HEK293 (cell line): ENCODE data around the gene WWOX.

Experiments used
- FEZF1 ChIP-seq: fragments of 450-650 bp; formaldehyde crosslinking; IDR thresholded peaks from 2 replicates; pipeline ENCODE4 v1.5.1; 2016; ENCODE audit warnings: missing biosample characterization, missing genetic modification characterization
- GLI4 ChIP-seq: fragments of 450-650 bp; formaldehyde crosslinking; IDR thresholded peaks from 2 replicates; pipeline ENCODE4 v1.5.1; 2016; ENCODE audit warnings: missing biosample characterization, missing genetic modification characterization
- HOXA7 ChIP-seq: sonication (generic); formaldehyde crosslinking; IDR thresholded peaks from 2 replicates; pipeline ENCODE4 v1.8.1; 2022; ENCODE audit warnings: missing genetic modification reagents, borderline replicate concordance
- HOXC10 ChIP-seq: sonication (generic); formaldehyde crosslinking; IDR thresholded peaks from 2 replicates; pipeline ENCODE4 v1.8.1; 2023; ENCODE audit warnings: mild to moderate bottlenecking, missing genetic modification reagents
- KLF1 ChIP-seq: fragments of 450-650 bp; formaldehyde crosslinking; IDR thresholded peaks from 2 replicates; pipeline ENCODE4 v1.5.1; 2016; ENCODE audit warnings: missing biosample characterization, missing genetic modification characterization
- KLF16 ChIP-seq: fragments of 450-650 bp; formaldehyde crosslinking; IDR thresholded peaks from 2 replicates; pipeline ENCODE4 v1.5.1; 2017; ENCODE audit warnings: missing biosample characterization, missing genetic modification characterization
- KLF8 ChIP-seq: fragments of 450-650 bp; formaldehyde crosslinking; IDR thresholded peaks from 2 replicates; pipeline ENCODE4 v1.5.1; 2016; ENCODE audit warnings: missing biosample characterization, missing genetic modification characterization
- OVOL3 ChIP-seq: fragments of 450-650 bp; formaldehyde crosslinking; IDR thresholded peaks from 2 replicates; pipeline ENCODE4 v1.5.1; 2016; ENCODE audit warnings: missing biosample characterization, missing genetic modification characterization
- REPIN1 ChIP-seq: fragments of 450-650 bp; formaldehyde crosslinking; IDR thresholded peaks from 2 replicates; pipeline ENCODE4 v1.5.1; 2017; ENCODE audit warnings: missing biosample characterization, missing genetic modification characterization, low read depth
- SCRT2 ChIP-seq: fragments of 450-650 bp; formaldehyde crosslinking; IDR thresholded peaks from 2 replicates; pipeline ENCODE4 v1.5.1; 2016; ENCODE audit warnings: missing biosample characterization, missing genetic modification characterization
- YY2 ChIP-seq: fragments of 450-650 bp; formaldehyde crosslinking; IDR thresholded peaks from 2 replicates; pipeline ENCODE4 v1.5.1; 2016; ENCODE audit warnings: missing biosample characterization, missing genetic modification characterization
- ZBTB21 ChIP-seq: fragments of 450-650 bp; formaldehyde crosslinking; IDR thresholded peaks from 2 replicates; pipeline ENCODE4 v1.5.1; 2017; ENCODE audit warnings: missing biosample characterization, missing genetic modification characterization
- ZFP41 ChIP-seq: fragments of 450-650 bp; formaldehyde crosslinking; IDR thresholded peaks from 2 replicates; pipeline ENCODE4 v1.5.1; 2016; ENCODE audit warnings: missing biosample characterization, missing genetic modification characterization, borderline replicate concordance
- ZNF133 ChIP-seq: fragments of 450-650 bp; formaldehyde crosslinking; IDR thresholded peaks from 2 replicates; pipeline ENCODE4 v1.5.1; 2016; ENCODE audit warnings: missing biosample characterization, missing genetic modification characterization
- ZNF146 ChIP-seq: fragments of 450-650 bp; formaldehyde crosslinking; IDR thresholded peaks from 2 replicates; pipeline ENCODE4 v1.5.1; 2016; ENCODE audit warnings: missing biosample characterization, missing genetic modification characterization
- ZNF335 ChIP-seq: fragments of 450-650 bp; formaldehyde crosslinking; conservative IDR thresholded peaks from 2 replicates; pipeline ENCODE4 v1.5.1; 2016; ENCODE audit warnings: missing biosample characterization, missing genetic modification characterization
- ZNF354C ChIP-seq: fragments of 450-650 bp; formaldehyde crosslinking; IDR thresholded peaks from 2 replicates; pipeline ENCODE4 v1.5.1; 2016; ENCODE audit warnings: missing biosample characterization, missing genetic modification characterization, low read depth, borderline replicate concordance
- ZNF366 ChIP-seq: fragments of 450-650 bp; formaldehyde crosslinking; conservative IDR thresholded peaks from 2 replicates; pipeline ENCODE4 v1.5.1; 2016; ENCODE audit warnings: missing biosample characterization, missing genetic modification characterization
- ZNF404 ChIP-seq: fragments of 450-650 bp; formaldehyde crosslinking; IDR thresholded peaks from 2 replicates; pipeline ENCODE4 v1.5.1; 2017; ENCODE audit warnings: missing biosample characterization, missing genetic modification characterization
- ZNF423 ChIP-seq: fragments of 450-650 bp; formaldehyde crosslinking; IDR thresholded peaks from 2 replicates; pipeline ENCODE4 v1.5.1; 2016; ENCODE audit warnings: missing biosample characterization, missing genetic modification characterization
- ZNF530 ChIP-seq: fragments of 450-650 bp; formaldehyde crosslinking; IDR thresholded peaks from 2 replicates; pipeline ENCODE4 v1.5.1; 2016; ENCODE audit warnings: low read depth, missing biosample characterization, missing genetic modification characterization
- ZNF560 ChIP-seq: fragments of 450-650 bp; formaldehyde crosslinking; IDR thresholded peaks from 2 replicates; pipeline ENCODE4 v1.5.1; 2017; ENCODE audit warnings: missing biosample characterization, missing genetic modification characterization, borderline replicate concordance
- ZNF623 ChIP-seq: fragments of 450-650 bp; formaldehyde crosslinking; IDR thresholded peaks from 2 replicates; pipeline ENCODE4 v1.5.1; 2016; ENCODE audit warnings: missing biosample characterization, missing genetic modification characterization
- ZNF629 ChIP-seq: fragments of 450-650 bp; formaldehyde crosslinking; IDR thresholded peaks from 2 replicates; pipeline ENCODE4 v1.5.1; 2017; ENCODE audit warnings: missing biosample characterization, missing genetic modification characterization
- ZNF670 ChIP-seq: fragments of 450-650 bp; formaldehyde crosslinking; IDR thresholded peaks from 2 replicates; pipeline ENCODE4 v1.5.1; 2016; ENCODE audit warnings: missing biosample characterization, missing genetic modification characterization, low read depth
- ZNF677 ChIP-seq: fragments of 450-650 bp; IDR thresholded peaks from 2 replicates; pipeline ENCODE4 v1.5.0; 2018; ENCODE audit warnings: missing biosample characterization, mild to moderate bottlenecking, missing genetic modification characterization, moderate library complexity
- ZNF768 ChIP-seq: fragments of 450-650 bp; formaldehyde crosslinking; IDR thresholded peaks from 2 replicates; pipeline ENCODE4 v1.5.1; 2018; ENCODE audit warnings: missing biosample characterization, mild to moderate bottlenecking, missing genetic modification characterization
- ZNF843 ChIP-seq: fragments of 450-650 bp; formaldehyde crosslinking; IDR thresholded peaks from 2 replicates; pipeline ENCODE4 v1.5.1; 2016; ENCODE audit warnings: missing biosample characterization, missing genetic modification characterization
- TF ChIP-seq, protein P1 (sequence below): fragments of 450-650 bp; formaldehyde crosslinking; IDR thresholded peaks from 2 replicates; pipeline ENCODE4 v1.5.1; 2016; ENCODE audit warnings: missing biosample characterization, missing genetic modification characterization
- TF ChIP-seq, protein P2 (sequence below): fragments of 450-650 bp; formaldehyde crosslinking; IDR thresholded peaks from 2 replicates; pipeline ENCODE4 v1.5.1; 2016; ENCODE audit warnings: missing biosample characterization, missing genetic modification characterization
- TF ChIP-seq, protein P3 (sequence below): fragments of 450-650 bp; formaldehyde crosslinking; IDR thresholded peaks from 2 replicates; pipeline ENCODE4 v1.5.1; 2017; ENCODE audit warnings: missing biosample characterization, mild to moderate bottlenecking, missing genetic modification characterization, moderate library complexity
- TF ChIP-seq, protein P4 (sequence below): sonication (generic); formaldehyde crosslinking; IDR thresholded peaks from 2 replicates; pipeline ENCODE4 v1.8.1; 2022; ENCODE audit warnings: mild to moderate bottlenecking, moderate library complexity, missing genetic modification reagents
- TF ChIP-seq, protein P5 (sequence below): fragments of 450-650 bp; formaldehyde crosslinking; IDR thresholded peaks from 2 replicates; pipeline ENCODE4 v1.5.1; 2016; ENCODE audit warnings: missing biosample characterization, missing genetic modification characterization, low read depth

WWOX gene

DNA sequence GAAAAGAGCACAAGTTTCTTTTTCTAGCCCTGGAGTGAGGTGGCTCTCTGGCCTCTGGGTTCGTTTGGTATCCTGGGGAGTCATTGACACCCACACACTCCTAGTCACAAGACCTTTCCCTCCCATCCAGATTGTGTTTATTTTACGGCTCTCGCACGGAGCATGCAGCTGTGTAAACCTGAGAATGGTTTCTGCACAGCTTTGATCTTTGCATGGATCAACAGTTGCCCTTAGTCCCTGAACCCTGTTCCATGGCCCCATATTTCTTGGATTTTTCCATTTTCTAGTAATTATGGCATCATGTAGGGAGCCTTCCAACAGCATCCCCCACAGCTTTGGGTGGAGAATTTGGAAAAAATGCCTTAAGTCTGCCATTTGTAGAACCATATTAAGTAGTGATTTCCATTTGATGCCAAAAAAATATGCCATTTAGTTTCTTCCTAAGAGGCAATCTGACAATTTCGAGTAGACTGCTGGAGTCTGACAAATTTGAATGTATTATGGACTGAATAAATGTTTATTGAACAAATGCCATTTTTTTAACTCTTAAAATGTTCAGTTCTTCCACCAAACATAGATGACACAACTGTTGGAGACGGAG is 197.7 kb downstream of the WWOX start (continued):
- TF ChIP-seq, protein P1, sequence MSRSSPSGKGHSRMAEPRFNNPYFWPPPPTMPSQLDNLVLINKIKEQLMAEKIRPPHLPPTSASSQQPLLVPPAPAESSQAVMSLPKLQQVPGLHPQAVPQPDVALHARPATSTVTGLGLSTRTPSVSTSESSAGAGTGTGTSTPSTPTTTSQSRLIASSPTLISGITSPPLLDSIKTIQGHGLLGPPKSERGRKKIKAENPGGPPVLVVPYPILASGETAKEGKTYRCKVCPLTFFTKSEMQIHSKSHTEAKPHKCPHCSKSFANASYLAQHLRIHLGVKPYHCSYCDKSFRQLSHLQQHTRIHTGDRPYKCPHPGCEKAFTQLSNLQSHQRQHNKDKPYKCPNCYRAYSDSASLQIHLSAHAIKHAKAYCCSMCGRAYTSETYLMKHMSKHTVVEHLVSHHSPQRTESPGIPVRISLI (tag by site-specific recombination) = no peak
- peak; percentile 50; the same call in 1 of the 2 replicates for TF ChIP-seq SCRT2 (tag by site-specific recombination)
- TF ChIP-seq, protein P2, sequence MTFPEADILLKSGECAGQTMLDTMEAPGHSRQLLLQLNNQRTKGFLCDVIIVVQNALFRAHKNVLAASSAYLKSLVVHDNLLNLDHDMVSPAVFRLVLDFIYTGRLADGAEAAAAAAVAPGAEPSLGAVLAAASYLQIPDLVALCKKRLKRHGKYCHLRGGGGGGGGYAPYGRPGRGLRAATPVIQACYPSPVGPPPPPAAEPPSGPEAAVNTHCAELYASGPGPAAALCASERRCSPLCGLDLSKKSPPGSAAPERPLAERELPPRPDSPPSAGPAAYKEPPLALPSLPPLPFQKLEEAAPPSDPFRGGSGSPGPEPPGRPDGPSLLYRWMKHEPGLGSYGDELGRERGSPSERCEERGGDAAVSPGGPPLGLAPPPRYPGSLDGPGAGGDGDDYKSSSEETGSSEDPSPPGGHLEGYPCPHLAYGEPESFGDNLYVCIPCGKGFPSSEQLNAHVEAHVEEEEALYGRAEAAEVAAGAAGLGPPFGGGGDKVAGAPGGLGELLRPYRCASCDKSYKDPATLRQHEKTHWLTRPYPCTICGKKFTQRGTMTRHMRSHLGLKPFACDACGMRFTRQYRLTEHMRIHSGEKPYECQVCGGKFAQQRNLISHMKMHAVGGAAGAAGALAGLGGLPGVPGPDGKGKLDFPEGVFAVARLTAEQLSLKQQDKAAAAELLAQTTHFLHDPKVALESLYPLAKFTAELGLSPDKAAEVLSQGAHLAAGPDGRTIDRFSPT = no peak
- no peak for TF ChIP-seq ZNF366 (tag by site-specific recombination)
- TF ChIP-seq ZNF670 (tag by site-specific recombination) = no peak
- no peak for TF ChIP-seq OVOL3 (tag by site-specific recombination)
- no peak for TF ChIP-seq HOXC10 (CRISPR knock-in tag)
- no peak for TF ChIP-seq ZNF146
- peak; percentile 61 for TF ChIP-seq FEZF1 (tag by site-specific recombination)
- peak; percentile 65; the same call in 1 of the 2 replicates for TF ChIP-seq ZNF423 (tag by site-specific recombination)
- TF ChIP-seq ZNF768 = no peak
- no peak for TF ChIP-seq ZNF354C (tag by site-specific recombination)
- no peak for TF ChIP-seq ZNF530 (tag by site-specific recombination)
- no peak for TF ChIP-seq ZFP41 (tag by site-specific recombination)
- no peak for TF ChIP-seq ZNF560 (tag by site-specific recombination)
- TF ChIP-seq, protein P3, sequence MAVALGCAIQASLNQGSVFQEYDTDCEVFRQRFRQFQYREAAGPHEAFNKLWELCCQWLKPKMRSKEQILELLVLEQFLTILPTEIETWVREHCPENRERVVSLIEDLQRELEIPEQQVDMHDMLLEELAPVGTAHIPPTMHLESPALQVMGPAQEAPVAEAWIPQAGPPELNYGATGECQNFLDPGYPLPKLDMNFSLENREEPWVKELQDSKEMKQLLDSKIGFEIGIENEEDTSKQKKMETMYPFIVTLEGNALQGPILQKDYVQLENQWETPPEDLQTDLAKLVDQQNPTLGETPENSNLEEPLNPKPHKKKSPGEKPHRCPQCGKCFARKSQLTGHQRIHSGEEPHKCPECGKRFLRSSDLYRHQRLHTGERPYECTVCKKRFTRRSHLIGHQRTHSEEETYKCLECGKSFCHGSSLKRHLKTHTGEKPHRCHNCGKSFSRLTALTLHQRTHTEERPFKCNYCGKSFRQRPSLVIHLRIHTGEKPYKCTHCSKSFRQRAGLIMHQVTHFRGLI (tag by site-specific recombination) = no peak
- TF ChIP-seq ZBTB21 (tag by site-specific recombination) = no peak
- TF ChIP-seq REPIN1 (tag by site-specific recombination) = no peak
- TF ChIP-seq ZNF404 = no peak
- TF ChIP-seq ZNF335 (tag by site-specific recombination) = no peak
- TF ChIP-seq KLF1 (tag by site-specific recombination) = peak; percentile 10; the same call in 1 of the 2 replicates
- TF ChIP-seq ZNF629 (tag by site-specific recombination) = no peak
- TF ChIP-seq KLF8 (tag by site-specific recombination) = no peak
- TF ChIP-seq ZNF677 = no peak
- TF ChIP-seq, protein P4, sequence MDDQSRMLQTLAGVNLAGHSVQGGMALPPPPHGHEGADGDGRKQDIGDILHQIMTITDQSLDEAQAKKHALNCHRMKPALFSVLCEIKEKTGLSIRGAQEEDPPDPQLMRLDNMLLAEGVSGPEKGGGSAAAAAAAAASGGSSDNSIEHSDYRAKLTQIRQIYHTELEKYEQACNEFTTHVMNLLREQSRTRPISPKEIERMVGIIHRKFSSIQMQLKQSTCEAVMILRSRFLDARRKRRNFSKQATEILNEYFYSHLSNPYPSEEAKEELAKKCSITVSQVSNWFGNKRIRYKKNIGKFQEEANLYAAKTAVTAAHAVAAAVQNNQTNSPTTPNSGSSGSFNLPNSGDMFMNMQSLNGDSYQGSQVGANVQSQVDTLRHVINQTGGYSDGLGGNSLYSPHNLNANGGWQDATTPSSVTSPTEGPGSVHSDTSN (CRISPR knock-in tag) = no peak
- TF ChIP-seq GLI4 (tag by site-specific recombination) = no peak
- TF ChIP-seq HOXA7 (CRISPR knock-in tag) = no peak
- no peak for TF ChIP-seq ZNF133 (tag by site-specific recombination)
- TF ChIP-seq KLF16 = no peak
- TF ChIP-seq YY2 (tag by site-specific recombination) = no peak
- TF ChIP-seq, protein P5, sequence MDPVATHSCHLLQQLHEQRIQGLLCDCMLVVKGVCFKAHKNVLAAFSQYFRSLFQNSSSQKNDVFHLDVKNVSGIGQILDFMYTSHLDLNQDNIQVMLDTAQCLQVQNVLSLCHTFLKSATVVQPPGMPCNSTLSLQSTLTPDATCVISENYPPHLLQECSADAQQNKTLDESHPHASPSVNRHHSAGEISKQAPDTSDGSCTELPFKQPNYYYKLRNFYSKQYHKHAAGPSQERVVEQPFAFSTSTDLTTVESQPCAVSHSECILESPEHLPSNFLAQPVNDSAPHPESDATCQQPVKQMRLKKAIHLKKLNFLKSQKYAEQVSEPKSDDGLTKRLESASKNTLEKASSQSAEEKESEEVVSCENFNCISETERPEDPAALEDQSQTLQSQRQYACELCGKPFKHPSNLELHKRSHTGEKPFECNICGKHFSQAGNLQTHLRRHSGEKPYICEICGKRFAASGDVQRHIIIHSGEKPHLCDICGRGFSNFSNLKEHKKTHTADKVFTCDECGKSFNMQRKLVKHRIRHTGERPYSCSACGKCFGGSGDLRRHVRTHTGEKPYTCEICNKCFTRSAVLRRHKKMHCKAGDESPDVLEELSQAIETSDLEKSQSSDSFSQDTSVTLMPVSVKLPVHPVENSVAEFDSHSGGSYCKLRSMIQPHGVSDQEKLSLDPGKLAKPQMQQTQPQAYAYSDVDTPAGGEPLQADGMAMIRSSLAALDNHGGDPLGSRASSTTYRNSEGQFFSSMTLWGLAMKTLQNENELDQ = no peak
- no peak for TF ChIP-seq ZNF623 (tag by site-specific recombination)
- TF ChIP-seq ZNF843 = peak; percentile 82
